PC-9 (cell line): ENCODE measurements around the gene ADAM17.

Experiments
- EZH2 ChIP-seq: fragments of 200-600 bp; sonication (generic); IDR thresholded peaks from 2 replicates; pipeline ENCODE4 v1.8.0; 2017; ENCODE audit warnings: antibody characterized with exemption, low read depth
- TF ChIP-seq, protein P1 (sequence below): fragments of 200-600 bp; sonication (generic); conservative IDR thresholded peaks from 2 replicates; pipeline ENCODE4 v1.6.1; 2017; ENCODE audit warnings: mixed run types, antibody characterized with exemption, mild to moderate bottlenecking, moderate library complexity

DNA sequence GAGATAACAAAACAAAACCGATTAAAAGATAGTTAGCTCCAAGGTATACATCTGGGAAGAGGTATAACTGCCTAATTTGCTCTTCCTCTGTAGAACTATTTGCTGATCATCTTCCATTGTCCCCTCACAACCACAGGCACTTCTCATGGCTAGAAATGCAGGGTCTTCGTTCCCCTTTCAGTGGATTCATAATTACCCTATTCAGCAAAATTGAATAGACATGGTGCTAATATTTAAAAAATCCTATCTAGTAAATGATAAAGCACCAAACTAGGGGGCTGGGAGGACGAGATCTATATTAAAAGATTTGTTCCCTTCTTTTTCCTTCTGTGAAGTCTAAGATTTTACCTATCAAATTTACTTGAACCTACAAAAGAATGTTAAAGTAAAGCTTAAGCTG is 30.8 kb upstream of the ADAM17 start:
- TF ChIP-seq, protein P1, sequence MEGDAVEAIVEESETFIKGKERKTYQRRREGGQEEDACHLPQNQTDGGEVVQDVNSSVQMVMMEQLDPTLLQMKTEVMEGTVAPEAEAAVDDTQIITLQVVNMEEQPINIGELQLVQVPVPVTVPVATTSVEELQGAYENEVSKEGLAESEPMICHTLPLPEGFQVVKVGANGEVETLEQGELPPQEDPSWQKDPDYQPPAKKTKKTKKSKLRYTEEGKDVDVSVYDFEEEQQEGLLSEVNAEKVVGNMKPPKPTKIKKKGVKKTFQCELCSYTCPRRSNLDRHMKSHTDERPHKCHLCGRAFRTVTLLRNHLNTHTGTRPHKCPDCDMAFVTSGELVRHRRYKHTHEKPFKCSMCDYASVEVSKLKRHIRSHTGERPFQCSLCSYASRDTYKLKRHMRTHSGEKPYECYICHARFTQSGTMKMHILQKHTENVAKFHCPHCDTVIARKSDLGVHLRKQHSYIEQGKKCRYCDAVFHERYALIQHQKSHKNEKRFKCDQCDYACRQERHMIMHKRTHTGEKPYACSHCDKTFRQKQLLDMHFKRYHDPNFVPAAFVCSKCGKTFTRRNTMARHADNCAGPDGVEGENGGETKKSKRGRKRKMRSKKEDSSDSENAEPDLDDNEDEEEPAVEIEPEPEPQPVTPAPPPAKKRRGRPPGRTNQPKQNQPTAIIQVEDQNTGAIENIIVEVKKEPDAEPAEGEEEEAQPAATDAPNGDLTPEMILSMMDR, result no peak
- no peak for TF ChIP-seq EZH2
